NT2/D1 (cell line): ENCODE results near the gene SYNPO.

Source experiments
- SUZ12 ChIP-seq: IDR thresholded peaks from 2 replicates; pipeline ENCODE4 v1.6.1; 2011; ENCODE audit not compliant: insufficient read length, insufficient read depth; ENCODE audit errors: extremely low read depth
- YY1 ChIP-seq: IDR thresholded peaks from 2 replicates; pipeline ENCODE4 v1.6.1; 2011; ENCODE audit not compliant: insufficient read length, insufficient read depth

GRCh38 chr5:150631326-150631701 lies 9.1 kb upstream of the SYNPO start:
- TF ChIP-seq YY1 (no peak), SUZ12 (no peak)
